Measurements from ENCODE around the gene TNNC1.

TNNC1 gene

GRCh38 chr3:52420388-52420787 lies 33.5 kb downstream of the TNNC1 start:
- no peak for DNase-seq (ENCODE audit: low spot score)
- in situ Hi-C loops (cut with MboI; ENCODE audit: low pct_unique_long_range_greater_than_20kb, low sequenced_read_pairs, unreplicated experiment), result no loop called here
- no peak for TF ChIP-seq CTCF (IDR thresholded peaks at IDR 0.05; ENCODE audit: extremely low read depth, insufficient read depth, missing control alignments)

GRCh38 chr3:52415800-52416199 lies 38.0 kb downstream of the TNNC1 start:
- in situ Hi-C loops (cut with MboI; ENCODE audit: low pct_unique_long_range_greater_than_20kb, low sequenced_read_pairs, unreplicated experiment), result no loop called here
- no peak for TF ChIP-seq CTCF (IDR thresholded peaks at IDR 0.05; ENCODE audit: extremely low read depth, insufficient read depth, missing control alignments)
- no peak for DNase-seq (ENCODE audit: low spot score)

DNA sequence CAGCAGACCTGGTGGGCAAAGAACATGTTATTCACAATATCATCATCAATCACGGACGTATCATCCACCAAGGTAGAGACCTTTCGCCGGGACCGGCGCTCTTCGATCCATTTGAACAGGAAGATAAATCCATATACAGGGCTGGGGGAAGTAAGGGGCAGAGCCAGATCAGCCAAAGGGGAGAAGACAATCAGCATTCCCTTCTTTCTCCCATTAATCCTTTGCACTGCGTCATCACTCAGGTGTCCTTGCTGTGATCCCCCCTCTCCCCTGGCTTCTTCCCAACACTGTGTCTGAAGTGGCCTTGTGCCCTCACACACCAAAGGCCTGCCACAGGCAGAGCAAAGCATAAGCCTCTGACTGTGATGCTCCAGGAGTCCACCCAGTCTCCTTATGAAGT lies 45.4 kb downstream of the TNNC1 start:
- TF ChIP-seq CTCF (IDR thresholded peaks at IDR 0.05; ENCODE audit: extremely low read depth, insufficient read depth, missing control alignments), result no peak
- in situ Hi-C loops (cut with MboI; ENCODE audit: low pct_unique_long_range_greater_than_20kb, low sequenced_read_pairs, unreplicated experiment), result no loop called here
- DNase-seq (ENCODE audit: low spot score), result no peak

GRCh38 chr3:52407779-52408178 lies 46.1 kb downstream of the TNNC1 start:
- DNase-seq (ENCODE audit: low spot score), result no peak
- in situ Hi-C loops (cut with MboI; ENCODE audit: low pct_unique_long_range_greater_than_20kb, low sequenced_read_pairs, unreplicated experiment), result no loop called here
- no peak for TF ChIP-seq CTCF (IDR thresholded peaks at IDR 0.05; ENCODE audit: extremely low read depth, insufficient read depth, missing control alignments)

GRCh38 chr3:52406791-52407510 lies 46.9 kb downstream of the TNNC1 start:
- DNase-seq (ENCODE audit: low spot score), result no peak
- in situ Hi-C loops (cut with MboI; ENCODE audit: low pct_unique_long_range_greater_than_20kb, low sequenced_read_pairs, unreplicated experiment), result no loop called here
- TF ChIP-seq CTCF (IDR thresholded peaks at IDR 0.05; ENCODE audit: extremely low read depth, insufficient read depth, missing control alignments), result no peak

GRCh38 chr3:52406231-52406661 lies 47.6 kb downstream of the TNNC1 start:
- no peak for DNase-seq (ENCODE audit: low spot score)
- TF ChIP-seq CTCF (IDR thresholded peaks at IDR 0.05; ENCODE audit: extremely low read depth, insufficient read depth, missing control alignments), result no peak
- in situ Hi-C loops (cut with MboI; ENCODE audit: low pct_unique_long_range_greater_than_20kb, low sequenced_read_pairs, unreplicated experiment), result no loop called here
